Left hindlimb (tissue), 1 donor: ENCODE results near the gene LTBP2.

ENCODE experiments used
- DNase-seq: peaks from one replicate; pipeline ENCODE4 v3.0.0-alpha.2; 2018

The LTBP2 gene

DNA sequence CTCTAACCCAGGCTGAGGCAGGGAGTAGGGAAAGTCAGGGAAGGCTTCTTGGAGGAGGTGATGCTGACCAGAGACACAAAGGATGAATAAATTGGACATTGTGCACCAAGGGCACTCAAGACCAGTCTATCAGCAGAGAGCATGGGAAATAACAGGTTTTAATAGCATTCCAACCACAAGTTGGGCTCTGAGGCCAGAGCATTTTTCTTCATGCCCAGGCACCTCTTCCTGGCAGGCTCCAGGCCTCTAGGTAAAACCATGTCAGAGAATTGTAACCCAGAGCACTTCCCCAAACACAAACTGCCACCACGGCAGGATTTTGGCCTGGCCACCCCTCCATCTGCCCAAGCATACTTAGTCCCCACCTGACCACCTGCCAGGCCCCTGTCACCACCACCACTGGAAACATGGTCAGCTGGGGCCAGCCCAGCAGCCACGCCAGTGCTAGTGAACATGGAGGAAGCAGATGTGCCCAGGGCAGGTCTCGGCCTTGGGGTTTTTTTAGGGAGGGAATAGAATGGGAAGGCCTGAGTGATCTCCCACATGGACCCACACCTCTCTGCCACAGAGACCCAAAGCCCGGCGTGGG is 22.7 kb downstream of the LTBP2 start:
- no peak for DNase-seq

DNA sequence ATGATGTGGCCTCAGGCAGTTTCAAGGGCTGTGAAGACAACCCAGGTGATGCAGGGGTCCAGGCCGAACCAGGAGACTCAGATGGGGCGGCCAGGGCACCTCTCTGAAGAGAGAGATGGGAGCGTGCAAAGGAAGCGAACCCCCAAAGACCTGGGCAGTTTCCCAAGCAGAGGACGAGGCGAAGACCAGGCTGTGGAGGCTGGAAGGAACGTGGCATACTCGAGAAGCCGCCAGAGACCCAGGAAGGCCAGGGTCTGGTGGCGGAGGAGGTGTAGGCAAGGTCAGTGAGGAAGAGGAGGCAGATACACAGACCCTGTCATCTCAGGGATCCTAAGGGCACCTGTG is 24.7 kb downstream of the LTBP2 start:
- DNase-seq: no peak

- DNase-seq: no peak
Measured at GRCh38 chr14:74586681-74587362, 25.2 kb downstream of the LTBP2 start.

GRCh38 chr14:74585406-74586335 is 26.4 kb downstream of the LTBP2 start:
- no peak for DNase-seq

DNA sequence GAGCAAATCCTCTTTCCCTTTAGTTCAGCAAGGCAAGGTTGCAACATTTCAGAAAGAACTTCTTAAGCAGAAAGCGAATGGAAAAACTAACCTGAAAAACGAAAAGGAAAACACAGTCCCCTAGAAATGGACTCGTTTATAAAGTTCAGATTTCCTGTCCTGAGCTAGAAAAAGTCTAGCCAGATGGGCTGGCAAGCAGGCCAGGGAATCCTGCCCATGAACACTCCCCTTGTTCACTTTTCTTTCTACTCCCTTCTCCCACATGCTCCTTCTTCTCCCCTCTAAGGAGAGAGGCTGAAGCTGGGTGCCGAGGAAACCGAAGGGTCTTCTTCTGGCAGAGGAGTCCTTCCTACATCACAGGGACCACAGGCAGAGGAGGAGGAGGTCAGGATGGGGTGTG is 27.1 kb downstream of the LTBP2 start:
- DNase-seq: peak; percentile 30

DNA sequence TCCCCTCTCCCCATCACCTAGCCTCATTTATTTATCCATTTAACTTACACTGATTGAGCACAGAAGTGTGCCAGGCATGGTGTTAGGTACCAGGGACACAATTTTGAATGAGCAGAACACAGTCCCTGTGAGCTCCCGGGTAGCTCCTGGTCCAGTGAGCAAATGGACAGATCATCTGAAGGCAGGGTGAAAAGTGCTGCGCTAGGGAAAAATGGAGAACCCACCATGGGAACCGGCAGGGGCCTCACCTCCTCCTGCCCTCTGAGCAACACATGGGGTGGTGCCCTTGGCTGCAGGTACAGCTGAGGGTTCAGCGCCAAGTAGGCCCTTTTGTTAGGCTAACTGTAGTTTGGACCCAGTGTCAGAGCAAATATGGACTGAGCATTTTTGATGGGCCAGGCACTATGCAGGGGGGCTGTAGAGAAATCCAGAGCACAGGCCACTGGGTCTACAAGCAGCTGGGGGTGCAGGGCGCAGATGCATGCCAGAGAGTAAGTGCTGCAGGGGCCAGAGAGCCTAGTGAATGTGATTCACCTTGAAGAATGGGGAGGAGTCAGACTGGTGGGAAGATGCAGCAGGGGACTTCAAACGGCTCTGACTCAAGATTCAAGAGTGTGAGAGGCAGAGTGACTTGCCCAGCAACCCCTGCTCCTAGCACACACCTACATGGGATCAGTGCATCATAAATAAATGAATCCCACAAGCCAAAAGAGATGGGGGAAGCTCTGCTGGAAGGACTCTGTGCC is 28.2 kb downstream of the LTBP2 start:
- peak; percentile 21 for DNase-seq

GRCh38 chr14:74582910-74583581 is 29.0 kb downstream of the LTBP2 start:
- DNase-seq: peak; percentile 65

DNA sequence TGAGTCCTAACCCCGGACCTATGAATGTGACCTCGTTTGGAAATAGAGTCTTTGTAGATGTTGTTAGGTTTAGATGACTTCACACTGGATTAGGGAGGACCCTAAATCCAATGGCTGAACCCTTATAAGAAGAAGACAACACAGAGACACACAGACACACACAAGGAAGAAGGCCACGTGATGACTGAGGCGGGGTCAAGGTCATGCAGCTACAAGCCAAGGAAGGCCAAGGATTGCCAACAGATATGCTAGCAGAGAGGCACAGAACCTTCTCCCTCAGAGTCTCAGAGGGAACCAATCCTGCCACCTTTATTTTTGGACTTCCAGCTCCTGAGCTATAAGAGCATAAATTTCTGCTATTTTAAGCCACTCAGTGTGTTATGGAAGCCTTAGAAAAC is 31.8 kb downstream of the LTBP2 start:
- peak; percentile 21 for DNase-seq

- peak; percentile 25 for DNase-seq
Measured at GRCh38 chr14:74579447-74580274, 32.4 kb downstream of the LTBP2 start.

DNA sequence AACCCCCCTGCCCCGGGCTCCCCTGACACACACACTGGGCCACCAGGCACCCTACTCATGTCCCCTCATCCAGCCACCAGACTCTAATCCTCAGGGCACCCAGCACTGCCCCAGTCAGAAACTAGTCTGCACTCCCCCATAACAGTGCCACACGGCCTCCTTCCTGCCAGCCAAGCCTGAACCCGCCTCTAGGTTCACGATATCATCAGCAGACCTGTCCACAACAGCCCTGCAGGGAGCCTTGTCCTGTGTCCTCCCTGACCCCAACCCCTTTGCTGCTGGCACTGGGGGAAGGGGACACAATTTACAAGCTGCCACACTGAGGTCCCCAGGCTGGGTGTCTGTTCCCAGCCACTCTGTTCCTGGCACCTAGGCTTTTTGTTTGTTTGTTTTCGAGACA is 33.6 kb downstream of the LTBP2 start:
- DNase-seq: peak; percentile 17

DNA sequence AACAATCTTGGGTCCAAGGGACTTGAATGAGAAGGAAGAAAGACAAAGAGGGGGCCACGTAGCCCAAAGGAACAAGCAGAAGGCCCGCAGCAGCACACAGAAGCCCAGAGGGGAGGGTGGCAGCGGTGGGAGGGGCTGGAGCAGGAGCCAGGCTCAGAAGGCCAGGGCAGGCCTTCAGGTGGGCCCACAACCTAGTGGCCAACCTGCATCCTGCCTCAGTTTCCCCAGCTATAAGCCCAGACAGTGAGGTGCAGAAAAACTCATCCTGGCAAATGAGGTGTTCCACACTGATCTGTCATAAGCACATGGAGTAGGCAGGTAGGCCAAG is 34.1 kb downstream of the LTBP2 start:
- DNase-seq: no peak

- no peak for DNase-seq
Measured at GRCh38 chr14:74577247-74577947, 34.6 kb downstream of the LTBP2 start.

DNA sequence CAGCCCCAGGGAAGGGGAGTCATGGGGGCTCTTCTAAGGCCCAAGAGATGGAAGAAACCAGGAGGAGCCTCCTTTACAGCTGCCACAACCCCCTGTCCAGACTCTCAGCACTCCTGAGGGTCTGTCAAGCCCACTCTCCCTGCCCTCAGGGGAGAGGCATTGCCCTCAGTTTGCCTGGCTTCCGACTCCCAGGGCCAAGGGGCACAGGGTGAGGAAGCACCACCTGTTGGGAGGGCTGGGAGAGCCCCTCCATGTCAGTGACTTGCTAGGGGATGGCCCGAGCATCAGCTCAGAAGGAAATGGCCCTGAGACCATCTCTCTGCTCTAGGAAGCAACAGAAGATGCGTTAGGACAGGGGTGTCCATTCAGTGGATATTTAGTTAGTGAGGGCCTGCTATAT is 36.1 kb downstream of the LTBP2 start:
- no peak for DNase-seq

DNA sequence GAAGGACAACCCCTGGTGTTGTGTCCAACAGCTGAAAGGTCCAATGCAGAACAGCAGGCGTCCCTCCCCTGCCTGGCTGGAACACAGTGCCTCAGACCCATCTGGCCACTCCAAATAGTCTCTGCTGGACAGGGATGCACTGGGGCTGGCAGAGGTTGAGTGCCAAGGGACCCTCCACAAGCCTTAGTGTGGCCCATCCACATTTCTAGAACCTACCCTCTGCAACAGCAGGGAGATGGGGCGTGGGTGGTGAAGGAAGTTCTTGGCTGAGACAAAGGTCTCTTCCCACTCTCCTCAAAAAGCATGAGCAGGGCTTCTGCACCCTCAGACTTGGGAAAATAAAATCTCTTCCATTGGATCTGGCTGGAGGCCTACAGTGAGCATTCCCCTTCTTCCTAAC is 36.5 kb downstream of the LTBP2 start:
- no peak for DNase-seq

DNA sequence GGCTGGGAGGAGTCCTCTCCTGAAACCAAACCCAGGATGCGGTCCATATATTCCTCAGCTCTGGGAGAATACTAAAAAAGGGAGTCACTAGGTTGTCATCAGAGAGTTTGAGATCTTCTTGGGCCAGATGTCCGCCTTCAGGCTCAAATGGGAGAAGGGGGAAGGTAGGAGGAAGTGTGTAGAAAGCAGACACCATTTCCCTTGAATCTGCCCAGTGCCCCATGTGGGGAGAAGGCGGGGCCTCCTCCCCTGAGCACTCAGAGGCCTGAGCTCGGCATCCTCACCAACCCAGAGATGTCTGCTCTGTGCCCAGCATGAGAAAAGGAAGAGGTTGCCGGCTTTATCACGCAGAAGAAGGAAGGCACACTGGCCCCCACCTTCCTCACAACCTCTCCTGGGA is 37.3 kb downstream of the LTBP2 start:
- DNase-seq: no peak

- peak; percentile 29 for DNase-seq
Measured at GRCh38 chr14:74574090-74574433, 38.0 kb downstream of the LTBP2 start.

GRCh38 chr14:74573421-74574089 is 38.5 kb downstream of the LTBP2 start:
- peak; percentile 33 for DNase-seq

DNA sequence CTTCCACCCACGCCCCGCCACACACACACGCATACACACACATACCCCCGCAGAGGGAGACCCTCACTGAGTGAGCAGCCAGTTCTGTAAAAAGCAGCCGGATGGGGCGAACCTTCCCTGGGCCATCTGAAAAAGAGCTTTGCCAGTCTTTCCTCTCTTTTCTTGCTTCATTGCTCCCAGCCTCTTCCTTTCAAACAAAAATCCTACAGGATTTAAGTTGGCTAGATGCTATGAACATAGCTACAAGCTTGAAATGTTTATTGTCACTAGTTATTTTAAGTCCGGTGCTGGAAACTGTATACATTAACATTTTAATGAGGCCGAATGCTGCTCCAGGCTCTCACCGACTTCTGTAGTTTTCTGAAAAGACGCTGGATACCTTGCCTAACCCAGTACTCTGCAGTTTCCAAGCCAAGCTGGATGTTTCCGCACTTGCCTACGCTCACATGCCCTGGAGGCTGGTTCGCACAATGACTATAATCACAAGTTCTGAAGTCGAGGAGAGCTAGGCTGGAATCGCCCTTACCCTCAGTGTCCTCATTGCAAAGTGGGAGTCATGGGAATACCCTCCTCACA is 39.2 kb downstream of the LTBP2 start:
- peak; percentile 59 for DNase-seq

GRCh38 chr14:74571901-74572725 is 39.9 kb downstream of the LTBP2 start:
- DNase-seq: peak; percentile 81
